Esophagus squamous epithelium (tissue), 5 donors: ENCODE results near the gene FBH1. TPM values are rescaled to one million over a fixed set of nuclear protein-coding genes. Genes with fewer than 3 reads are reported as not detected.

ENCODE experiments used
- DNase-seq: peaks from one replicate; lab custom pipeline; 2025; lab: John Stamatoyannopoulos, UW
- H3K27ac ChIP-seq, 4 donors: fragments of 200-600 bp; sonication (generic); one replicate each; pipeline ENCODE4 v1.5.1; 2016 to 2019; ENCODE audit warnings: mild to moderate bottlenecking in 1 of 4
- H3K27me3 ChIP-seq, 4 donors: fragments of 200-600 bp; sonication (generic); 1 replicate in 3 of 4; 2 replicates in 1 of 4; pipeline versions ENCODE4 v1.5.1 to v1.6.0; 2017 to 2021; ENCODE audit warnings: antibody characterized with exemption in 1 of 4
- H3K36me3 ChIP-seq, 3 donors: fragments of 200-600 bp; sonication (generic); one replicate each; pipeline ENCODE4 v1.5.1; 2016 to 2019
- H3K4me1 ChIP-seq, 3 donors: fragments of 200-600 bp; sonication (generic); one replicate each; pipeline ENCODE4 v1.5.1; 2017 to 2019
- H3K4me3 ChIP-seq, 4 donors: fragments of 200-600 bp; sonication (generic); 1 replicate in 3 of 4; 2 replicates in 1 of 4; pipeline ENCODE4 v1.5.1; 2016 to 2019; ENCODE audit warnings: mild to moderate bottlenecking in 2 of 4, moderate library complexity in 1 of 4
- H3K9me3 ChIP-seq, 3 donors: fragments of 200-600 bp; sonication (generic); one replicate each; pipeline ENCODE4 v1.5.1; 2016 to 2019
- CTCF ChIP-seq, 6 experiments: fragments of 450-650 bp in 4 of 6; fragments of 200-600 bp in 2 of 6; sonication (generic) in 2 of 6; IDR thresholded peaks; one replicate each; pipeline ENCODE4 v1.5.1; 2016 to 2019; ENCODE audit warnings: antibody characterized with exemption in 6 of 6, mild to moderate bottlenecking in 4 of 6, moderate library complexity in 4 of 6
- POLR2A ChIP-seq, 4 donors: fragments of 450-650 bp; IDR thresholded peaks; one replicate each; pipeline ENCODE4 v1.6.1; 2017; ENCODE audit warnings: antibody characterized with exemption in 4 of 4, mild to moderate bottlenecking in 4 of 4, moderate library complexity in 3 of 4
- WGBS, 2 donors: methylation state at CpG; one replicate each; pipeline ENCODE4 v1.1.5; 2018; 5-methylcytosine and 5-hydroxymethylcytosine counted together
- intact Hi-C: fragments of 100-400 bp; cut with DNase I; formaldehyde crosslinking; loops from one replicate; pipeline ENCODE4 v1.15.0; 2022
- total RNA-seq, 4 donors: library from RNA; depleted of rRNA; stranded (reverse); fragments of >200 nt; gene quantifications; one replicate each; pipeline ENCODE4 v1.1.0, GENCODE V29; 2016
- donor health status: DM: yes; HTN: yes; CAD: no.

FBH1 gene
- total RNA-seq, 4 donors from 2014 or later, result 48.5 to 93.8 (median 54.1) TPM

- Histone ChIP-seq H3K9me3 (no peaks in the 10 kb centered on the region), H3K27ac (no peak overlapping the region), H3K4me3 (no peak overlapping the region), H3K36me3 (peaks cover 6 to 77% (median 16%) of the 10 kb centered on the region in 3 donors), H3K27me3 (no peaks in the 10 kb centered on the region), H3K4me1 (no peaks in the 10 kb centered on the region)
- WGBS, 2 donors, result 86 to 90% methylated on average over 5 of the region's 7 CpGs
- no peak for TF ChIP-seq CTCF (IDR thresholded peaks at IDR 0.05)
- no peak for TF ChIP-seq POLR2A (IDR thresholded peaks at IDR 0.05)
- no peak for DNase-seq
- intact Hi-C loops, result no loop called here
These were observed 73.0 kb downstream of the FBH1 start for GRCh38 chr10:5963071-5963470.

- TF ChIP-seq POLR2A (IDR thresholded peaks at IDR 0.05) (no peak), CTCF (IDR thresholded peaks at IDR 0.05) (no peak)
- Histone ChIP-seq H3K27me3 (no peaks in the 10 kb centered on the region), H3K27ac (no peak overlapping the region), H3K36me3 (peaks cover 6 to 73% (median 16%) of the 10 kb centered on the region in 3 donors), H3K4me1 (no peaks in the 10 kb centered on the region), H3K9me3 (no peaks in the 10 kb centered on the region), H3K4me3 (no peak overlapping the region)
- intact Hi-C loops, result no loop called here
- no peak for DNase-seq
- 86 to 89% methylated on average over 10 of the region's 10 CpGs for WGBS, 2 donors
These were observed 73.5 kb downstream of the FBH1 start for GRCh38 chr10:5963591-5963990.

GRCh38 chr10:5964736-5965135 lies 74.7 kb downstream of the FBH1 start:
- H3K9me3 ChIP-seq, result no peaks in the 10 kb centered on the region
- TF ChIP-seq CTCF (IDR thresholded peaks at IDR 0.05) (no peak), POLR2A (IDR thresholded peaks at IDR 0.05) (no peak)
- 80 to 88% methylated on average over 4 to 7 of the region's 13 CpGs for WGBS, 2 donors
- intact Hi-C loops, result no loop called here
- H3K4me1 ChIP-seq, result no peaks in the 10 kb centered on the region
- no peak for DNase-seq
- no peaks in the 10 kb centered on the region for H3K27me3 ChIP-seq
- H3K4me3 ChIP-seq, result no peak overlapping the region
- H3K27ac ChIP-seq, result no peak overlapping the region
- peaks cover 6 to 66% (median 14%) of the 10 kb centered on the region in 3 donors for H3K36me3 ChIP-seq

GRCh38 chr10:5965266-5965665 lies 75.2 kb downstream of the FBH1 start:
- Histone ChIP-seq H3K4me3 (no peak overlapping the region), H3K36me3 (peaks cover 2 to 61% (median 9%) of the 10 kb centered on the region in 3 donors), H3K27me3 (no peaks in the 10 kb centered on the region), H3K27ac (no peak overlapping the region), H3K9me3 (no peaks in the 10 kb centered on the region), H3K4me1 (peaks cover 0 to 2% (median 0%) of the 10 kb centered on the region in 3 donors)
- DNase-seq, result no peak
- WGBS, 2 donors, result 86 to 93% methylated on average over 5 of the region's 8 CpGs
- intact Hi-C loops, result no loop called here
- TF ChIP-seq CTCF (IDR thresholded peaks at IDR 0.05) (no peak), POLR2A (IDR thresholded peaks at IDR 0.05) (no peak)

GRCh38 chr10:5968037-5968680 lies 78.1 kb downstream of the FBH1 start:
- H3K27me3 ChIP-seq, result no peaks in the 10 kb centered on the region
- DNase-seq, result no peak
- no peak overlapping the region for H3K4me3 ChIP-seq
- no peak overlapping the region for H3K27ac ChIP-seq
- H3K9me3 ChIP-seq, result no peaks in the 10 kb centered on the region
- no peak for TF ChIP-seq POLR2A (IDR thresholded peaks at IDR 0.05)
- TF ChIP-seq CTCF (IDR thresholded peaks at IDR 0.05), result no peak
- intact Hi-C loops, result no loop called here
- peaks cover 0 to 32% (median under 1%) of the 10 kb centered on the region in 3 donors for H3K36me3 ChIP-seq
- peaks cover 10 to 30% (median 17%) of the 10 kb centered on the region in 3 donors for H3K4me1 ChIP-seq
- WGBS, 2 donors, result 96 to 98% methylated on average over 5 of the region's 5 CpGs
